OCI-LY3 (cell line): ENCODE data around the gene FEN1.

ENCODE experiments used
- H2AFZ ChIP-seq: fragments of 200-600, 300-600 bp; shearing (Covaris generic); 2 replicates; pipeline ENCODE4 v1.6.0; 2014; ENCODE audit warnings: antibody characterized with exemption, low read depth, low read length
- H3K27ac ChIP-seq: fragments of 200-600, 300-600 bp; sonication (generic); 2 replicates; pipeline ENCODE4 v1.5.1; 2014; ENCODE audit warnings: mild to moderate bottlenecking, low read length, moderate library complexity, mixed read lengths
- H3K27me3 ChIP-seq: fragments of 200-600, 300-600 bp; sonication (generic); 2 replicates; pipeline ENCODE4 v1.6.1; 2014; ENCODE audit warnings: low read depth, low read length, mixed read lengths
- H3K36me3 ChIP-seq: fragments of 200-600, 300-600 bp; sonication (generic); replicated peaks from 2 replicates; pipeline ENCODE3; 2014; ENCODE audit warnings: low read depth, low read length, mixed read lengths
- H3K4me1 ChIP-seq: fragments of 300-600, 200-600 bp; sonication (generic); 2 replicates; pipeline ENCODE4 v1.6.1; 2014; ENCODE audit warnings: low read length, mixed read lengths
- H3K4me2 ChIP-seq: fragments of 200-600, 300-600 bp; sonication (generic); 2 replicates; pipeline ENCODE4 v1.6.1; 2014; ENCODE audit warnings: low read length, mixed read lengths
- H3K4me3 ChIP-seq: fragments of 300-600, 200-600 bp; sonication (generic); 2 replicates; pipeline ENCODE4 v1.5.1; 2014; ENCODE audit warnings: antibody characterized with exemption, mild to moderate bottlenecking, low read length, moderate library complexity
- H3K79me2 ChIP-seq: fragments of 300-600, 200-600 bp; shearing (Covaris generic); 2 replicates; pipeline ENCODE4 v1.6.1; 2014; ENCODE audit warnings: mild to moderate bottlenecking, low read length, mixed read lengths
- H3K9ac ChIP-seq: fragments of 300-600, 200-600 bp; shearing (Covaris generic); 2 replicates; pipeline ENCODE4 v1.6.0; 2014; ENCODE audit warnings: mild to moderate bottlenecking, low read length, moderate library complexity
- H3K9me3 ChIP-seq: fragments of 200-600, 300-600 bp; shearing (Covaris generic); 2 replicates; pipeline ENCODE4 v1.6.1; 2014; ENCODE audit warnings: low read length, mixed read lengths; ENCODE audit not compliant: insufficient read depth
- H4K20me1 ChIP-seq: fragments of 200-600, 300-600 bp; sonication (generic); 2 replicates; pipeline ENCODE4 v1.6.1; 2016; ENCODE audit warnings: low read length, mixed read lengths; ENCODE audit not compliant: insufficient read depth
- EZH2phosphoT487 ChIP-seq: fragments of 200-600 bp; shearing (Covaris generic); IDR thresholded peaks from 2 replicates; pipeline ENCODE4 v1.6.1; 2018; ENCODE audit warnings: antibody characterized with exemption, mixed run types, low read depth
- TF ChIP-seq, protein P1 (sequence below): fragments of 200-600, 300-600 bp; sonication (generic); IDR thresholded peaks from 2 replicates; pipeline ENCODE4 v1.5.1; 2014; ENCODE audit warnings: antibody characterized with exemption, low read length, low read depth

FEN1 gene

DNA sequence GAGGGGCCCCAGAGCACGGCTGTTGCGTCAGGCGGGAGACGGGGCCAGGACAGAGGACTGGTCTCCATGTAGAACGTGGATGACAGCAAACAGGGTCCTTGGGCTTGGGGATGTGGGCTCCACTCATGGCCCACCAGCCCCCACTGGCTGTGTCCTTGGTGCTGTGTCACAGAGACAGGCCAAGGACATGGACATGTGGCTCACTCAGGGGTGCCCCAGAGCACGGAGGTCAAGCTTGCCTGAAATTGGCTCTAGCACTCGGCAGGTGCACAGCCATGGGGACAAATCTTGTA, 49.8 kb downstream of the FEN1 start:
- Histone ChIP-seq H3K4me3 (no peak overlapping the region), H3K36me3 (peaks cover 80% of the 10 kb centered on the region), H3K9me3 (no peaks in the 10 kb centered on the region), H3K4me2 (no peak overlapping the region), H3K79me2 (peaks cover 8% of the 10 kb centered on the region), H3K27me3 (no peaks in the 10 kb centered on the region), H3K4me1 (no peaks in the 10 kb centered on the region), H3K9ac (no peak overlapping the region), H3K27ac (no peak overlapping the region), H2AFZ (no peak overlapping the region), H4K20me1 (peaks cover 4% of the 10 kb centered on the region; the same call in 1 of the 2 replicates)
- TF ChIP-seq, protein P1, sequence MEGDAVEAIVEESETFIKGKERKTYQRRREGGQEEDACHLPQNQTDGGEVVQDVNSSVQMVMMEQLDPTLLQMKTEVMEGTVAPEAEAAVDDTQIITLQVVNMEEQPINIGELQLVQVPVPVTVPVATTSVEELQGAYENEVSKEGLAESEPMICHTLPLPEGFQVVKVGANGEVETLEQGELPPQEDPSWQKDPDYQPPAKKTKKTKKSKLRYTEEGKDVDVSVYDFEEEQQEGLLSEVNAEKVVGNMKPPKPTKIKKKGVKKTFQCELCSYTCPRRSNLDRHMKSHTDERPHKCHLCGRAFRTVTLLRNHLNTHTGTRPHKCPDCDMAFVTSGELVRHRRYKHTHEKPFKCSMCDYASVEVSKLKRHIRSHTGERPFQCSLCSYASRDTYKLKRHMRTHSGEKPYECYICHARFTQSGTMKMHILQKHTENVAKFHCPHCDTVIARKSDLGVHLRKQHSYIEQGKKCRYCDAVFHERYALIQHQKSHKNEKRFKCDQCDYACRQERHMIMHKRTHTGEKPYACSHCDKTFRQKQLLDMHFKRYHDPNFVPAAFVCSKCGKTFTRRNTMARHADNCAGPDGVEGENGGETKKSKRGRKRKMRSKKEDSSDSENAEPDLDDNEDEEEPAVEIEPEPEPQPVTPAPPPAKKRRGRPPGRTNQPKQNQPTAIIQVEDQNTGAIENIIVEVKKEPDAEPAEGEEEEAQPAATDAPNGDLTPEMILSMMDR, result no peak

- Histone ChIP-seq H3K27ac (no peak overlapping the region), H3K9ac (no peak overlapping the region), H2AFZ (no peak overlapping the region), H3K4me1 (no peaks in the 10 kb centered on the region), H3K4me3 (no peak overlapping the region), H3K36me3 (peaks cover 81% of the 10 kb centered on the region), H3K4me2 (no peak overlapping the region), H3K27me3 (no peaks in the 10 kb centered on the region), H4K20me1 (peaks cover under 1% of the 10 kb centered on the region; the same call in 1 of the 2 replicates), H3K79me2 (peaks cover 5% of the 10 kb centered on the region; the same call in 1 of the 2 replicates), H3K9me3 (no peaks in the 10 kb centered on the region)
- TF ChIP-seq, protein P1, result no peak
- no peak for TF ChIP-seq EZH2phosphoT487
Observed at GRCh38 chr11:61844909-61845565, 52.3 kb downstream of the FEN1 start.

DNA sequence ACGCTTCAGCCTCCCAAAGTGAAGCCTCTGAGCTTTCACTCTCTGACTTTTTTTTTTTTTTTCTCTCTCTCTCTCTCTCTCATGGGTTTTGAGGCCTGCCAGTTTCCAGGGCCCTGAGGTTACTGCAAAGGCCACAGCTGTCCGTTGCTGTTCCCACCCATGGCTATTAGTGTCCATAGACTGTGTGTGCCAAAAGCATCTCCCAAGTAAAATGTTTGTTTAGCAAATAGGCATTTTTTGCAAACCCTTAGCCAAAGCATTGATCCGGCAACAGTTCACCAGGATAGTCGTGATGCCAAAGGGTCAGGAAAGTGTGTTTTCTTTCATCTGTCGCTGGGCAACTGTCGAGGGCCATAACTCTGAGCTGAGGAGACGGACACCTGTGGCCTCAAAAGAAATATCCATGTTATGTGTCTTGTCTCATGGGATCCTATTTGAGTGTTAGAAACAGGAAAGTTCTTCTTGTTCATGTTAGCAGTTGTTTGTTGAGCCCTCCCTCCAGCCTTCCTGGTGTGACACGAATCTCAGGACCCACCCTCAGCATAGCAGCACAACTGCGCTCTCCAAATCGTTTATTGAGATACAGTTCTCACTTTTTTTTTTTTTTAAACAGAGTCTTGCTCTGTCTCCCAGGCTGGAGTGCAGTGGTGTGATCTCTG, 53.8 kb downstream of the FEN1 start:
- TF ChIP-seq, protein P1, result no peak
- TF ChIP-seq EZH2phosphoT487, result no peak
- Histone ChIP-seq H3K9ac (no peak overlapping the region), H3K79me2 (peaks cover 5% of the 10 kb centered on the region; the same call in 1 of the 2 replicates), H2AFZ (no peak overlapping the region), H3K9me3 (no peaks in the 10 kb centered on the region), H3K27ac (no peak overlapping the region), H3K4me3 (no peak overlapping the region), H3K36me3 (peaks cover 78% of the 10 kb centered on the region), H3K4me1 (no peaks in the 10 kb centered on the region), H4K20me1 (no peaks in the 10 kb centered on the region; the same call in 1 of the 2 replicates), H3K4me2 (no peak overlapping the region), H3K27me3 (no peaks in the 10 kb centered on the region)
